ENCODE measurements around the gene VPS8. TPM values are rescaled to one million over a fixed set of nuclear protein-coding genes. Genes with fewer than 3 reads are reported as not detected.

VPS8 gene
- total RNA-seq, 2 experiments from 2014 or later = 20.0 to 22.9 TPM

- Mint-ChIP-seq H3K4me3 (no peak overlapping the region), H3K27ac (no peak overlapping the region), H3K36me3 (no peaks in the 10 kb centered on the region), H3K4me1 (no peaks in the 10 kb centered on the region), H3K27me3 (no peaks in the 10 kb centered on the region), H3K9me3 (no peaks in the 10 kb centered on the region)
- DNase-seq = no peak
Observed at GRCh38 chr3:185089343-185089742, 277.4 kb downstream of the VPS8 start.

- no peaks in the 10 kb centered on the region for H3K4me1 Mint-ChIP-seq
- H3K9me3 Mint-ChIP-seq = no peaks in the 10 kb centered on the region
- H3K4me3 Mint-ChIP-seq = no peak overlapping the region
- no peak for DNase-seq
- no peaks in the 10 kb centered on the region for H3K27me3 Mint-ChIP-seq
- no peak overlapping the region for H3K27ac Mint-ChIP-seq
- H3K36me3 Mint-ChIP-seq = no peaks in the 10 kb centered on the region
Observed at GRCh38 chr3:185089751-185090150, 277.8 kb downstream of the VPS8 start.

- H3K4me1 Mint-ChIP-seq = no peaks in the 10 kb centered on the region
- no peak overlapping the region for H3K4me3 Mint-ChIP-seq
- no peaks in the 10 kb centered on the region for H3K36me3 Mint-ChIP-seq
- peaks cover 5% of the 10 kb centered on the region for H3K27me3 Mint-ChIP-seq
- H3K27ac Mint-ChIP-seq = no peak overlapping the region
- no peaks in the 10 kb centered on the region for H3K9me3 Mint-ChIP-seq
- DNase-seq = no peak
Observed at GRCh38 chr3:185090811-185091210, 278.8 kb downstream of the VPS8 start.

GRCh38 chr3:185093116-185093515 lies 281.1 kb downstream of the VPS8 start:
- Mint-ChIP-seq H3K9me3 (no peaks in the 10 kb centered on the region), H3K27me3 (peaks cover 10% of the 10 kb centered on the region), H3K27ac (no peak overlapping the region), H3K36me3 (no peaks in the 10 kb centered on the region), H3K4me1 (no peaks in the 10 kb centered on the region), H3K4me3 (no peak overlapping the region)
- no peak for DNase-seq

- Mint-ChIP-seq H3K9me3 (no peaks in the 10 kb centered on the region), H3K27me3 (peaks cover 19% of the 10 kb centered on the region), H3K4me1 (no peaks in the 10 kb centered on the region), H3K36me3 (no peaks in the 10 kb centered on the region), H3K27ac (no peak overlapping the region), H3K4me3 (no peak overlapping the region)
- DNase-seq = no peak
Observed at GRCh38 chr3:185094697-185095096, 282.7 kb downstream of the VPS8 start.

Other genes starting within 250 kb of the VPS8 start
- 10 to 100 TPM; 22.5 to 26.9 TPM for gene MAGEF1, start 100.1 kb upstream of the VPS8 start, total RNA-seq